GM21825 (cell line): Measurements from ENCODE around the gene MEIOSIN.
"Not testable (repeated sequence)": the region's sequence is repeated elsewhere in the genome, so short reads cannot be mapped to it uniquely, and the experiment has no call there.

Experiments used
- ATAC-seq: cut with Tn5 transposase; IDR thresholded peaks from one replicate; pipeline ENCODE4 v1.9.1; 2021; ENCODE audit warnings: mild to moderate bottlenecking, moderate library complexity; ENCODE audit not compliant: unreplicated experiment

The MEIOSIN gene

DNA sequence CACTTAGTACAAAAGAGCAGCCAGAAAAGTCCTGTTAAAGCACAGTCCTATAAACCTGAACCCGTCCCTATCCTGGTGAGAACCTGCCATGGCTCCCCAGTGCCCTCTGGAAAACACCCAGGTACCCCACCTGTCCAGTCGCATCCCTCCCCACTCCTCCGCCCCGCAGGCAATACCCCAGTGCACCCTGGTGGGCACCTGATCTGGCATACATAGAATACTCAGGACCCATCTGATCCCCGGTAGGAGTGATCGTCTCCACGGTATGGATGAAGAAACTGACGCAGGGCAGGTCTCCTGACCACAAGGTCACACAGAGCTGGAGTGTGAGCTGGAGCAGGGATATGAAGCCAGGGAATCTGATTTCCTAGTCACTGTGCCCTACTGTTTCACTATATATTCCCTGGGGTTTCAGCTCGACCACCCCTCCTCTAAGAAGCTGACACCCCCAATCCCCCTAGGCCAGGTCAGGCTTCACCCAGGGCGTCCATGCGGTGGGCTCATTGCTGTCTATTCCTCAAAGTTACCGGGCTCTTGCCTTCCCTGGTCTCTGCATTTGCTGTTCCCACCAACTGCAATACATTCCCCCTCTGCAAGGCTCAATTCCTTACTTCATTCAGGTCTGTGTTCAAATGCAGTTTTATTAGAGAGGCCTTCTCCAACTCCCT lies 15.1 kb upstream of the MEIOSIN start:
- no peak for ATAC-seq

DNA sequence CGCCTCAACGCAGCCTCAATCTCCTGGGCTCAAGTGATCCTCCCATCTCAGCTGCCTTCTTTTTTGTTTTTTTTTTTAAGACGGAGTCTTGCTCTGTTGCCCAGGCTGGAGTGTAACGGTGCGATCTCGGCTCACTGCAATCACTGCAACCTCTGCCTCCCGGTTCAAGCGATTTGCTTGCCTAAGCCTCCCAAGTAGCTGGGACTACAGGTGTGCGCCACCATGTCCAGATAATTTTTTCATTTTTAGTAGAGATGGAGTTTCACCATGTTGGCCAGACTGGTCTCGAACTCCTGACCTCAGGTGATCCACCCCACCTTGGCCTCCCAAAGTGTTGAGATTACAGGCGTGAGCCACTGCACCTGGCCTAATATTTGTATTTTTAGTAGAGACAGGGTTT lies 13.2 kb upstream of the MEIOSIN start:
- not testable (repeated sequence) for ATAC-seq

DNA sequence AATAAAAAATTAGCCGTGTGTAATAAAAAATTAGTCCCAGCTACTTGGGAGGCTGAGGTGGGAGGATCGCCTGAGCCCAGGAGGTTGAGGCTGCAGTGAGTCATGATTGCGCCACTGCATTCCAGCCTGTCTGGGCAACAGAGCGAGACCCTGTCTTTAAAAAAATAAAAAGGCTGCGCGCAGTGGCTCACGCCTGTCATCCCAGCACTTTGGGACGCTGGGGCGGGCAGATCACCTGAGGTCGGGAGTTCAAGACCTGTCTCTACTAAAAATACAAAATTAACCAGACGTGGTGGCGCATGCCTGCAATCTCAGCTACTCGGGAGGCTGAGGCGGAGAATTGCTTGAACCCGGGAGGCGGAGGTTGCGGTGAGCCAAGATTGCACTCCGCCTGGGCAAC lies 4.6 kb upstream of the MEIOSIN start:
- not testable (repeated sequence) for ATAC-seq

DNA sequence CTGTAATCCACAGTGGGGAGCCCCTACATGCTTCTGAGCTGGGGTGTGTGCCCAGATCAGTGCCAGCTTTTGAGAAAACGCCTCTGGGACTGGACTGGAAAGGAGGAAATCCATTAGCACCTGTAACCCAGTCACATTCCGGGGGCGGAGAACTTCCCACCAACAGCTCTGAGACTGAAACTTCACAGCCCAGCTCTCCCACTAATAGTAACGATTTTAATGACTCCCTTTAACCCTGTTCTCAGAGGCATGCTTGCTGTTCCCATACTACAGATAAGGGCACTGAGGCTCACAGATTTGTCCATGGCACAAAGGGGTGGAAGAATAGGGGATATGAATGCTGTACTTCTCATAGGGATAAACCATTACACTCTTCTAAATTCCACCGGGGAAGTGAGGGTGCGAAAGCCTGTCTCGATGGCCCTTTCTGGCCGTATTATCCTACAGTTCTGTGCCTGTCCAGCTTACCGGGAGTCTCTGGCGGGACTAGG lies 3.4 kb upstream of the MEIOSIN start:
- no peak for ATAC-seq

DNA sequence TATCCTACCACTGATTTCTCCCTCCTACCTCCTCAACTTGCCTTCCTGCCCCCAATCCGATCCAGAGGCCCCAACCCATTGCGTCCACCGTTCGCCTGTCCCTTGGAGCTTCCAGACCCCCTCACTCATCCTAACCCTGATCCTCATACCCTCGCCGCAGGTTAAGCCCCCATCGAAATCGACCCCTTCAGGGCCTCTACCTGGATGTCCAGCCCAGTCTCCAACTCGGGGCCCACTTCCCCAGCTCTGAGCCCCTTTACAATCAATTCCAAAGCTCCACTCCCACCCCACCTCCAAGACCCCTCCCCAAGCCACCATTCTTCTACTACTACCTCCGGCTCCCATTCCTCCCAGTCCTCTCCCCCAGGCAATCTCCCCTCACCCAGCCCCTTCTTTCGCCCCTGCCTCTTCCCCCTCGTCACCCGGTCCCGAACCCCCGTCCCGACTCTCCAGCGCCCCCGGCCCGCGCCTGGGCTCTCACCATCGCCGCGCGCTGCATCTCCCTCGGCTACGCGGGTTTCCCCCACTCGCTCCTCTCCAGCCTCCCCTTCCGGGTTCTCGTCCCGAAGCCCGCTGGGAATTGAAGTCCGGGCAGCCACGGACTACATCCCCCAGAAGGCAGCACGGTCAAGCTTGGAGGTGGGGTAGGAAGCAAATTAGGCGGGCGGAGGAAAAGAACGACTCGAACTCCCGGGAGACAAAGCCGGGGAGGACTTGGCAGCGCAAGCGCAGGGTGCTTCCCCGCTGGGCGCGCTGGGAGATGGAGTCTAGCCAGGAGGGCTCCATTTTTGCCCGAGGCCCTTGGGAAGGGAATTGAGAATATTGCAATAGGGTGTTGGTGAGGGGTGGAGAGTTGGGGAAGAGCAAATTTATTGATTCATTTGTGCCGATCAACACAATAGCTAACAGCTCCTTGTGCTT lies 2.6 kb upstream of the MEIOSIN start, which contains the start of gene FBXO46:
FBXO46 (minus strand) TSS at position 529 of the 921 bp plus-strand sequence. CDS start 17,401 bp downstream, outside the sequence.
- ATAC-seq: peak; percentile 90

DNA sequence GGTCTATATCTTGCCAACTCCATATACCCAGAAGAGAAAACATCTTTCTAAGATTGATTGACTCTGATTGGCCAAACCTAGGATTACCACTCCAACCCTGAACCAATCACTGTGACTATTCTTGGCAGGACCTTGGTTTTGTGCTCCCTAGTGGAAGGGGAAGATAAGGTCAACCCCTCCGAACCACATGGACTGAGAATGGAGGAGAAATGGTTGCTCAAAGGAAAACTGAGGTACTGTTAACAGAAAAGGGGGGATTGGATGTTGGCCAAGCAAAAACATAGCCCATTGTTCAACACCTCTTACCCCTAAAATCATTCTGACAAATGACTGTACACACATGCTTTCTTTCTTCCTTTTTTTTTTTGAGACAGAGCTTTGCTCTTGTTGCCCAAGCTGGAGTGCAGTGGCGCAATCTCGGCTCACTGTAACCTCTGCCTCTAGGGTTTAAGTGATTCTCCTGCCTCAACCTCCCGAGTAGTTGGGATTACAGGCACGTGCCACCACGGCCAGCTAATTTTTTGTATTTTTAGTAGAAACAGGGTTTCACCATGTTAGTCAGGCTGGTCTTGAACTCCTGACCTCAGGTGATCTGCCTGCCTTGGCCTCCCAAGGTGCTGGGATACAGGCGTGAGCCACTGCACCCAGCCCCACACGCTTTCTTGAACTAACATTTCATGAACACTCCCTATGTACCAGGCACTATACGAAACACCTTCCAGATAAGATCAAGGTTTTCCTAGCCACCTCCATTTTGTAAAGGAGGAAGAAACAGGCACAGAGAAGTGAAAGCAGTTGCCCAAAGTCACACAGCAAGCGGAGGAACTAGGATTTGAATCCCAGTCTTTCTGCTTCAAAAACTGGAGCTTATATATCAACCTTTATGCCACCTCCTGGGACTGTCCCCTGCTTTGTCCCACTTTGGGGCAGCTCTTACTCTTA lies 6.5 kb downstream of the MEIOSIN start:
- no peak for ATAC-seq

DNA sequence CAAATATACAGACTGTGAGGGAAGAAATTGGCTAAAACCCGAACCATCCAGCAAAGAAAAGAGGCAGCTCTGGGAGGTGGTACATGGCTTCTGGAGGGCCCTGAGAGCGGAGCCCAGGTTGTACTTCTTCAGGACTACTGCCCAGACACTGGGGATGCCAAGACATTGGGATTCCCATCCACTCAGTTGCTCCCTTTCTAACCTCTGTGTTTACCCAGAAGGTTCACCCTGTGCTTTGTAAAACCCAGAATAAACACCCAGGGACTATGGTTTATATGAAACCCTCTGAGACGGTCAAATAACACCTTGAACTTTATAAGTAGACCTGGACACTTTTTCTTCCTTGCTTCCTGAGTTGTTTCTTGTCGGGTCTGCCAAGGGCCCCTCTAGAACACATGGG lies 9.7 kb downstream of the MEIOSIN start:
- ATAC-seq: no peak

DNA sequence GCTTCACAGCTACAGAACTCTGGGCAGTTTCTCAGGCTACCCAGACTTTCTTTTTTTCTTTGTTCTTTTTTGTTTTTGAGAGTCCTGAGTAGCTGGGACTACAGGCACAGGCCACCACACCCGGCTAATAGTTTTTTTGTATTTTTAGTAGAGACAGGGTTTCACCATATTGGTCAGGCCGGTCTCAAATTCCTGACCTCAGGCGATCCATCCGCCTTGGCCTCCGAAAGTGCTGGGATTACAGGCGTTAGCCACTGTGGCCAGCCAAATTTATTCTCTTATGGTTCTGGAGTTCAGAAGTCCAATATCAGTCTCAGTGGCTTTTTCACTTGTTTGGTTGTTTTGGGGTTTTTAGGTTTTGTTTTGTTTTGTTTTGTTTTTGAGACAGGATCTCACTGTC lies 12.4 kb downstream of the MEIOSIN start:
- ATAC-seq: no peak

DNA sequence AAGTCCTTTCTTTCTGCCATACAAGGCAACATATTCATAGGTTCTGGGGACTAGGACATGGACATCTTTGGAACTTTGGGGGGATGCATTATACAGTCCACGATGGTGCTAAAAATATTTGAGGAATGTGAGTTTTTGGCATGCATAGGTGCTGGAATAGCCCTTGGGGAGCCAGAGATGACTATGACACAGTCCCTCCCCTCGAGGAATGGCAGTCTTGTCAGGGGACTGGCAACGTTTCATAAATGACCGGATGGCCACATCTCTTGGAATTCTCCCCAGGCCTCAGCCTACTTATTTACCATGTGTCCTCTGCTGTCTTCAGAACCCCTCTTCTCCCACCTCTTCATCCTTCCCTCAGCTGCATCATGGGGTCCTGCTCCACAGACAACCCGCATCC lies 13.6 kb downstream of the MEIOSIN start:
- no peak for ATAC-seq

DNA sequence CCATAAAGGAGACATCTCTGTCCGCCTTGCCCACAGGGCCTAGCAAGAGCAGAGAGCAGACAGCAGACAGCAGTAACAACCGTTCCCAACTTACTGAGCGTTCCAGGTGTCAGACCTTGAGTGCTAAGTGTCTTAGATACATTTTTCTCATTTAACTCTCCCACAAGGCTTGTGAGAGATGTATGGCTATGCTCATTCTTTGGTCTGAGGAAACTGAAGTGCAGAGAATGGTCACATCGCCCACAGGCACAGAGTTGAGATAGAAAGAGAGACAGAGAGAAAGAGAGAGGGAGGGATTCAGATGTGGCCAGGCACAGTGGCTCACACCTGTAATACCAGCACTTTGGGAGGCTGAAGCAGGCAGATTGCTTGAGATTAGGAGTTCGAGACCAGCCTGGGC lies 14.3 kb downstream of the MEIOSIN start:
- no peak for ATAC-seq

DNA sequence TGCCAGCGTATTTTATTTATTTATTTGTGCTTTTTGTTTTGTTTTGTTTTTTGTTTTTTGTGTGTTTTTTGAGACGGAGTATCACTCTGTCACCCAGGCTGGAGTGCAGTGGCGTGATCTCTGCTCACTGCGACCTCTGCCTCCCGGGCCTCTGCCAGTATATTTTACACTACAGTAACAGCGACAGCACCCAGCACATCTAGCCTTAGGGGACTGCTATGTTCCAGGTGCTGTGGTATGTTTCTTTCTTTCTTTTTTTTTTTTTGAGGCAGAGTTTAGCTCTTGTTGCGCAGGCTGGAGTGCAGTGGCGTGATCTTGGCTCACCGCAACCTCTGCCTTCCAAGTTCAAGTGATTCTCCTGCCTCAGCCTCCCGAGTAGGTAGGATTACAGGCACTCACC lies 18.2 kb downstream of the MEIOSIN start:
- ATAC-seq: not testable (repeated sequence)

DNA sequence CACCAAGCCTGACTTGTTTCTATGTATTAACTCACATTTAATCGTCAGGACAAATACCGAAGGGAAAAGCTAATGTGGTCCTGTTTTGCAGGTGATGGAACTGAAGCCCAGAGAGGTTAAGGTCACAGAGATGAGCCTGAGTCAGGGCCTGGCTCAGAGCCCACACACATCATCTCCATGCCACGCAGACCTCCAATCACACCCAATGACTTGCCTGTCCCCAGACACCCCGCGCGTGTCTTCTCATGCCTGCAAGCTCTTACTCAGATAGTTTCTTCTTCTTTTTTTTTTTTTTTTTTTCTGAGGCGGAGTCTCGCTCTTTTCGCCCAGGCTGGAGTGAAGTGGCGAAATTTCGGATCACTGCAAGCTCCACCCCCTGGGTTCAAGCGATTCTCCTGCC lies 19.4 kb downstream of the MEIOSIN start:
- ATAC-seq: no peak

DNA sequence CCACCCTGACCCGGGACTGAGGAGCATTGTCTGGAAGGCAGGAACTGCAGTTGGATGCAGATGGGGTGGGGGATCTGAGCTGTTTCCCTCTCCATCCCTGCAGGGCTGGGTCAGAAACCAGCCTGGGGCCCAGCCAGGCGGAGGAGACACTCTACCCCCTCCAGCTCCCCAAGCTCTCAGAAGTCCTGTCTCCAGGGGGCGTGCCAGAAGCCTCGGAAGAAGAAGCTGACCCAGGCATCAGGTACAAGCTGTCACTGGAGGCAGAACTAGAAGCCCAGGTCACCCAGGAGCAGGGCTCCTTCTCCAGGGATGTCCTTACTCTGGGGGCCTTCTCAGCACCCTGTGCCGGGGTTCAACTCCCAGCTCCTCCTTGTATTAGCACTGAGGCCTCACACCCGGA lies 20.3 kb downstream of the MEIOSIN start:
- ATAC-seq: no peak

DNA sequence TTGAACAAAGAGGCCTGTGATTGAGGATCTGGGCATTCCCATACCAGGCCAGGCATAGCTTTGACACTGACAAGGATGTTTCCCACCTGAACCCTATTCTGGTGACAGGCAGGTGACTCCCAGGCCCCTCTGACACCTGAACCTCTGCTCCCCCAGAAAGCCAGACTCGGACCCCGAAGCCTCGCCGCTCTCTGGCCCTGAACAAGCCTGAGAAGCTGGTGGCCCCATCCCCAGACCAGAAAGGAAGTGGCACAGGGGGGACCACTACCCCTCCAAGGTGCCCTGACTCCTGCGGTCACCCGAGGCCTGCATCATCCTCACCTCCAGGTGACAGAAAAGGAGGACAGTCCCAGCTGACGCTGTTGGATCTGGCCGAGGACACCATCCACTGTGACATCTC lies 21.1 kb downstream of the MEIOSIN start:
- no peak for ATAC-seq

DNA sequence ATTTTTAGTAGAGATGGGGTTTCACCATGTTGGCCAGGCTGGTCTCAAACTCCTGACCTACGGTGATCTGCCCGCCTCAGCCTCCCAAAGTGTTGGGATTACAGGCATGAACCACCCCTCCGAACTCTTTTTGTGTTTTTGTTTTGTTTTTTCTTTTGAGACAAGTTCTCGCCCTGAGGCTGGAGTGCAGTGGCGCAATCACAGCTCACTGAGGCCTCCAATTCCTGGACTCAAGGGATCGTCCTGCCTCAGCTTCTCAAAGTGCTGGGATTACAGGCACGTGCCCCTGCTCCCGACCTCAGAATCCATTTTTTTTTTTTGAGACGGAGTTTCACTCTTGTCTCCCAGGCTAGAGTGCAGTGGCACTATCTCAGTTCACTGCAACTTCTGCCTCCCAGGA lies 24.5 kb downstream of the MEIOSIN start:
- no peak for ATAC-seq

DNA sequence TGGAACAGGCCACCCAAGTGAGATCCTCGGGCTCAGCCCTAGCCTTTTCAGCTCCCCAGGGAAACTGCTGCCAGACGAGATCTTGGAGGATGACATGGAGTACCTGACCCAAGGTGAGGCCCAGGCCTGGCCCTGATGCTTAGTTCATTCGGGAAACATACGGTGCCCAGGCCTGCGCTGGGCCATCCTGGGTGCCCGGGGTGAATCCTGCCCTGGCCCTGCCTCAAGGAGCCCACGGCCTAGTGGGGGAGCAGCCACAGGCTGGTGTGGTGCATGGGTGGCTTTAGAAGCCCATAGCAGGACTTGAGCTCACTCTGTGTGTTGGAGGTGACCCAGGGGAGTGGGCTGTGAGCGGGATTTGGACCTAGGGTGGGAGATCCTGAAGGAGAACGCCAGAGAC lies 25.7 kb downstream of the MEIOSIN start:
- ATAC-seq: no peak

DNA sequence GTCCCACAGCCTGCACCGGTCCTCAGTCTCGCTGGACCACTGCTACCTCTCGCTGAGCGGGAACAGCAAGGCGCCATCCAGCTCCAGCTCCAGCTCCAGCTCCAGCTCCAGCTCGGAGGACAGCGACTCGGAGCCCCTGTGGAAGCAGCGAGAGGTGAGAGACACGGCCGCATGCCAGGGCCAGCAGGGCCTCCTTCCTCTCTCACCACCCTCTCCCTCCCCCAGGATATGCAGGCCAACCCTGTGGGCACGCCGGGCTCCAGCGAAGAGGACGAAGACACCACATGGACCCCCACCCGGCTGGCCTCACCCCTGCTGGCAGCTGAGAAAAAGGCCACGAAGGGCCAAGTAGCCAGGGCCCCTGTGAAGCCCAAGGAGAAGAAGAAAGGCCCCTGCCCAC lies 28.5 kb downstream of the MEIOSIN start:
- ATAC-seq: no peak

DNA sequence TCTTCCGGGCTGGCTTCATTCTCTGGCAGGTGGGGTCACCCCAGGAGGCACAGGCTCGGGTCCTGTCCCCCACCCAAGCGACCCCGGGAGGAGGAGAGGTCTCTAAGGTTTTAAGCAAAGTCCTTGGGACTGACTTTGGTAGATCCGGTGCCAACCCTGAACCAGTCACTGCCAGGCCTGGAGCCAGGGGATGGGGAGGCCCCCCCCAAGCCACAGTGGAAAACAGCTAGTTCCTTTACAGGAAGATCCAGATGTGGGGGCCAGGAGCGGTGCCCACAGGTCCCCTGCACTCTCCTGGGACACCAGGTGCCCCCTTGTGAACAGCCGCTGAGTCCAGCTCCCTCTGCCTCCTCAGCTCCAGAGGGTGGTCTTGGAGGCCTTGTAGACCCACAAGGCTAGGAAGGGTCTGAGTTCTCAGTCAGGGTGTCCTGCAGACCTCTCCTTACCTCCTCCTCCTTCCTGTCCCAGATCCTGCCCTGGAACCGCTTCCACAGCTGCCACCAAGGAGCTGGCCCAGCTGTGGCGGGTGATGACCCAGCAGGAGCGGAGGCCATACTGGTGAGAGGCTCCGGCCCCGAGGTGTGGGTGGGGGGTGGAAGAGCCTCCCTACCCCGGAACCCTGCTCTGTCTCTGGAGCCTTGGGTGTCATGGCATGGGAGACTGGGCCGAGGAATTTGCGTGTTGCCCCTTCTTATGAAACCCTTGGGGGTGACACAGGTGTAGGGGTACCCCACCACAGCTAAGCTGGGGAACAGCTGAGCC lies 29.8 kb downstream of the MEIOSIN start:
- no peak for ATAC-seq

DNA sequence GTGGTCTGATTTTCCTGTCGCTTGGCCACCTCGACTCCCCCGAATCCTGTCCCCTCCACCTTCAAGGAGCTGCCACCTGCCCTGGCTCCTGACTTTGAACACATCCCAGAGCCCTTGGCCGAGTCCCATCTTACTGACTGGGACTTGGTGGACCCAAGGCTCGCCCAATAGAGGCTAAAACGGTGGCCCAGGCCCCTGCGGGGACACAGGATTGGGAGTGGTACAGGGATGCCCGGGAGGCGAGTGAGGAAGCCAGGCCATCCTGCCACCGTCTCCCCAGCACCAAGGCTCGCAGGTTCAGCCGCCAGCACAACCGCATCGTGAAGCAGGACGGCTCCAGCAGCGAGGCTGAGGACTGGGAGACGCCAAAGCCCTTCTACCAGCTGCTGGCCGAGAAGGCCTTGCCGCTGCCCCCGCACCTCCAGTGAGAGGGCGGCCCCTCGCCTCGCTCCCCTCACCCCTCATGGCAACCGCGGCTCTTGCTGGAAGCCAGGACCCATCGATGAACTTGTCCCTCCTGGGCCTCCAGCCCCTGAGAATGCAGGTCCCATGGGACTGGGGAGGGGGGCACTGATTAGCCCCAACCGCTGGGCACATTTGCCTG lies 30.6 kb downstream of the MEIOSIN start:
- no peak for ATAC-seq

DNA sequence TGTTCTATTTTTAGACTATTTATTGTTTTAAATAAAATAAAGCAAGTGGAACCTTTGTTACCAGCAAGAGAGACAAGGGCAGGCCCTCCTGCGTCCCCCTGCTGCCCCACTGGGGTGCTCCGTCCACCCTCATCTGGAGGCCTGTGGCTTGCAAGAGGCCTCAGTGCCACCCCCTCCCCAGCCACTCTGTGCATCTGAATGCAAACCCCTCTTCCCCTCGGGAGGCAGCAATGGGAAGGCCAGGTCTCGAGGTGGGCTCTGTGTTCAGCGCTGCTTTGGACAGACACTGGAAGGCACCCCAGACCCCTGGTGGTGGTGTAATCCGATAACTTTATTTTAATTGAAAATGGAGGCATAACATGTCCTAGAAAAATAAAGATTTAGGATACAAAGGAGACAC lies 31.2 kb downstream of the MEIOSIN start:
- ATAC-seq: no peak
